ENCODE results near the gene GAD2.

Gene GAD2

DNA sequence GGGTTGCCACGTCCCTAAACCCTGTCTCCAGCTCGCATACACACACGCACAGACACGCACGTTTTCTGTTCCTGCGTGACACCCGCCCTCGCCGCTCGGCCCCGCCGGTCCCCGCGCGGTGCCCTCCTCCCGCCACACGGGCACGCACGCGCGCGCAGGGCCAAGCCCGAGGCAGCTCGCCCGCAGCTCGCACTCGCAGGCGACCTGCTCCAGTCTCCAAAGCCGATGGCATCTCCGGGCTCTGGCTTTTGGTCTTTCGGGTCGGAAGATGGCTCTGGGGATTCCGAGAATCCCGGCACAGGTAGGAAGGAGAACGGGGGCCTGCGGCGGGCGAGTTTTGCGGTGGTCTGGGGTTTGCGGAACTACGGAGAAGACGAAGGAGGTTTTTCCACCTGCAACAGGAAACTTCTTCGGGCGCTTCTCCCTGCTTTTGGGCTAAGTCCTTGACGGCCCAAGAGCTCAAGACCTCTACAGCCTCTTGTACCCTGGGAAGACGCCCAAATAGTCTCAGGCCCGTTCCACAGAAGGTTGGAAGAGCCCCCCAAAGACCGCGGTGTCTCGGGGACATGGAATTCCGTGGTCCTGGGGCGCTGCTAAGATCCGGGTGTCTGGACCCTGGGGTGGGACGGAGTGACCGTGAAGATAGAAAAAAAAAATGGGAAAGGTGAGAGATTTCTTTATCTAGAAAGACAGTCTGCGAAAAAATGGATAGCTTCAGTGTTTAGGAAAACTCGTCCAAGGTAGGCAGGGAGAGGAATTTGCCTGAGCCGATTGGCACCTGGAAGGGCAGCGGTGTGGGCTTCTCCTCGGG, at the start of gene GAD2:
TSS of gene GAD2 (plus strand) at position 190 of the 811 bp plus-strand sequence. CDS start at position 226, 36 bp downstream.
- no peak for DNase-seq (ENCODE audit: low read depth, low spot score)

DNA sequence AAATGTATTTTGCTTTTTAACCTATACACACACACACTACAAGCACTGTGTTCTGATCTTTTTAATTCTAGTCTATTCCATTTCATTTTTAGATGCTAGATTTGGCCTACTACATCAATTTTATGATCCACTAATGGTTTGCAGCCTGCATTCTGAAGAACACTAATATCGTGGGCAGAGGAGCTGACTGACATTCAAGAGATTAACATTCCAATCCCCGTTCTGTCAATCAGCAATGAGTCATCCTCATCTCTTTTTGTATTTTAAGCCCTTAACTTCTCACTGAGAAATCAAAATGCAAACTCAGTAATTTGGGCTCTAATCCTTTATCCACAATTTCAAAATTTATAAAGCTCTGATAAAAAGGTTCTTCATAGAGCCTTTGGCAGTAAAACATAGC, 47.1 kb upstream of the GAD2 start:
- DNase-seq (ENCODE audit: low read depth, low spot score), result no peak

DNA sequence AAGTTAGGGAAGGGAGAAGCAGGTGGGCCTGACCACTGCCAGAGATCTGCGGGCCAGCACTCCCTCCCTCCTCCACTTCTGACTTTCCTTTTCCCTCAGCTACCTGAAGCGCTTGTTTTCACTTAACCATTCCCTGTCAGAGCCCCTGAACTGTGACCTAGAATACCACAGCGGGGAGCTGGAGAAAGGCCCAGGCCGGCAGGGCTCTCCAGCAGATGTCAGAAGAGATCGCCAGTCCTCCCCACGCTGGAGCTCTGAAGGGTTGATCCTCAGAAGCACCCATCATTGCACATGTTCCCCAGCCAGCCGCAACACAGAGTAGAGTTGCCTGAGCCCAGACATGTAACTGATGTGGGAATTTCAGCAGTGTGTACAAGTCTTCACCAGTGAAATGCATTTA, 44.4 kb upstream of the GAD2 start:
- DNase-seq (ENCODE audit: low read depth, low spot score), result no peak

DNA sequence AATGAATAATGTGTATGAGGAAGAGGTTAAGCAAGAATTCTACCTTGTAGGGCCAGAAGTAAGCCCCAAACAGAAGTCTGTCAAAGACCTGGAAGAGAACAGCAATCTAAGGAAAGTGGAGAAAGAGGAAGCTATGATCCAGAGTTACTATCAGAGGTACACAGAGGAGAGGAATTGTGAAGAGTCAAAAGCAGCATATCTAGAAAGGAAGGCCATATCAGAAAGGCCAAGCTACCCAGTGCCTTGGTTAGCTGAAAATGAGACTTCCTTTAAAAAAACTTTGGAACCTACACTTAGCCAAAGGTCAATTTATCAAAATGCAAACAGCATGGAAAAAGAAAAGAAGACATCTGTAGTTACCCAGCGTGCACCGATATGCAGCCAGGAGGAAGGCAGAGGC, 42.7 kb upstream of the GAD2 start:
- no peak for DNase-seq (ENCODE audit: low read depth, low spot score)

- DNase-seq (ENCODE audit: low read depth, low spot score), result no peak
Measured at GRCh38 chr10:26177341-26177740, 39.2 kb upstream of the GAD2 start.

GRCh38 chr10:26194275-26194674, 22.3 kb upstream of the GAD2 start:
- no peak for DNase-seq (ENCODE audit: low read depth, low spot score)

- no peak for DNase-seq (ENCODE audit: low read depth, low spot score)
Measured at GRCh38 chr10:26197248-26197647, 19.3 kb upstream of the GAD2 start.

- DNase-seq (ENCODE audit: low read depth, low spot score), result no peak
Measured at GRCh38 chr10:26198119-26198518, 18.5 kb upstream of the GAD2 start.

DNA sequence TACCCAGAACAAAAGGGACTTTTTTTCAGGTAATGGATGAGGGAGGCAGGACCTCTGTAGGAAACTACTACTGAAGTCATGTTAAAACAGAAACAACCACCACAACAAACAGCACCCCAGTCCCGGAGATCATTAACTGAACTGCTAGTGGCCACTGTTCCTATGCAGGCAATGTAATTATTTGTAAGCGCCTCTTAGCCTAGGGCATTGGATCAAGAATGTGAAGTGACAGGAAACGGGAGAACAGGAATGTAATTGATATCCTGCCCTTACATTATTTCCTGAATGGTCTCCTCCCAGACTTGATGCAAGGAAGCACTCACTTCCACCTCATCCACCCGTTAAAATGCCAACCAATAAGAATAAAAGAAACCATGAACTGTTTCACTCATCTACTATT, 16.7 kb upstream of the GAD2 start:
- DNase-seq (ENCODE audit: low read depth, low spot score), result no peak

- DNase-seq (ENCODE audit: low read depth, low spot score), result no peak
Measured at GRCh38 chr10:26205223-26205622, 11.4 kb upstream of the GAD2 start.

GRCh38 chr10:26211781-26212444, 4.7 kb upstream of the GAD2 start:
- DNase-seq (ENCODE audit: low read depth, low spot score), result no peak

DNA sequence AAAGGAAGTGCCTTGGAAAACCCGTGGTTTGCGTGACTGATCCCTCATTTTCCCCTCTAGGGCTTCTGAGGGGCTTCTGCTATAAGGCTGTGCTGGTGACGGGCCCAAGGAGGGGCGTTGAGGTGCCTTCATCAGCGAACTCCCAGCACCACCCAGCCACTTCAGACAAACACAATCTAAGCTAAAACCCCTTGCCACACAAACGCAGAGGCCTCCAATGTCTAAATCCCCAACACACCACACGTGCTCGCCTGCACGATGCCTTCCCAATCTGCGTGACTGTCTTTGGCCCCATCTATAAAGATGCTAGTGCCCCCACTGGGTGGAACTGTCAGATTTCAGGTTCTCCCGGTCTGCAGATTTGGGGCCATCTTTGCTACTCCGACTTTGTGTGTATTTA, 4.1 kb upstream of the GAD2 start:
- no peak for DNase-seq (ENCODE audit: low read depth, low spot score)

- DNase-seq (ENCODE audit: low read depth, low spot score), result no peak
Measured at GRCh38 chr10:26213157-26213800, 3.3 kb upstream of the GAD2 start.

DNA sequence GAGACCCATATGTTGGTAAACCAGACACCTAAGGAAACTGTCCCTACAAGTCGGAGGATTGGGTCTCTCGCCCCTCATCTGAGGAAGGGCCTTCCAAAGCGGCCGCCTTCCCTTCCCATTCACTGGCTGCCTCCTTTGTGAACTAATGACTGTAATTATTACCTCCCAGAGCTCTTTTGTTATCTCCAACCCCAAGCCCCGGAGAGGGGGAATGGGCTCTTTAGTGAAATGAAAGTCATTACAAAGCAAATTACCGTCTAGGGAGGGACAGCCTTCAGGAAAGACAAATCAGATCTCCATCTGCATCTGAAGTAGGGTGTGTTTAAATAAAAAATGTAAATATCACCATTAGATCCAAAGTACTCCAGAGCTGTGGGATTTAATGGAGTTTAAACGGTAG, 2.6 kb upstream of the GAD2 start:
- DNase-seq (ENCODE audit: low read depth, low spot score), result no peak

GRCh38 chr10:26214551-26215395, 1.8 kb upstream of the GAD2 start:
- DNase-seq (ENCODE audit: low read depth, low spot score), result no peak

- DNase-seq (ENCODE audit: low read depth, low spot score), result no peak
Measured at GRCh38 chr10:26215396-26215934, 1.1 kb upstream of the GAD2 start.

GRCh38 chr10:26215935-26216584, 514 bp upstream of the GAD2 start:
- DNase-seq (ENCODE audit: low read depth, low spot score), result no peak

DNA sequence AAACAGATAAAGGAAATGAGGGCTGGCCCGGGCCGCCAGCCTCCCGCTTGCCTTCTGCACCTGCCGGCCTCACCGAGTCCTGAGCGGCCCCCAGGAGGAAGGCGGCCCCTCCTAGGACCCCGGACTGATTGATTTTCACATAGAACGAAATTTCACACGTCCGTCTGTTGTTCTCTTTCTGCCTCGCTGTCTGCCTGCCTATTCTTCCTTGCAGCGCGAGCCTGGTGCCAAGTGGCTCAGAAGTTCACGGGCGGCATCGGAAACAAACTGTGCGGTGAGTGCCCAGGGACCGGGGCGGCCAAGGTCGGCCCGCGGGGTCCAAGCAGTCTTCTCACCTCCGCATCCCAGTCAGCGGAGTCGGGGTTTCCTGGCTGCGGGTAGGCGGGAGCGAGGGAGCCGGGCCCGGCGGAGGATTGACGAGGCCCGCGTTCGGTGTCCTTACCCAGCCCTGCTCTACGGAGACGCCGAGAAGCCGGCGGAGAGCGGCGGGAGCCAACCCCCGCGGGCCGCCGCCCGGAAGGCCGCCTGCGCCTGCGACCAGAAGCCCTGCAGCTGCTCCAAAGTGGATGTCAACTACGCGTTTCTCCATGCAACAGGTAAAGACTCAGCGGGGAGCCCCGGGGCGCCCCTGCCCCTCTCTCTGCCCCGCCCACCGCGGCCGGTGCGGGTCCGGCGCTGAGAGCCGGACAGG, 967 bp downstream of the GAD2 start:
- DNase-seq (ENCODE audit: low read depth, low spot score), result no peak

- no peak for DNase-seq (ENCODE audit: low read depth, low spot score)
Measured at GRCh38 chr10:26219676-26220075, 3.1 kb downstream of the GAD2 start.

GRCh38 chr10:26220901-26221300, 4.3 kb downstream of the GAD2 start:
- DNase-seq (ENCODE audit: low read depth, low spot score), result no peak
